Activated naive CD4-positive, alpha-beta T cell treated with anti-CD3 and anti-CD28 coated beads, Interleukin-2, amount 50 U/mL, for 72 hours (primary cell): ENCODE data around the gene SNRPE. TPM values are rescaled to one million over a fixed set of nuclear protein-coding genes. Genes with fewer than 3 reads are reported as not detected.

Experiments used
- ATAC-seq, 2 donors: fragments of 150-1000 bp; cut with Tn5 transposase; 2 replicates each; pipeline ENCODE4 v1.10.0; 2021; ENCODE audit warnings: mild to moderate bottlenecking in 2 of 2, moderate library complexity in 2 of 2
- DNase-seq, 2 donors: peaks; one replicate each; pipeline ENCODE4 v3.0.0; 2021 to 2022; ENCODE audit warnings: low spot score in 2 of 2
- H3K27ac Mint-ChIP-seq, 2 donors: one replicate each; pipeline ENCODE4 v1.8.0; 2022; ENCODE audit warnings: mild to moderate bottlenecking in 2 of 2, mixed read lengths in 2 of 2
- H3K36me3 Mint-ChIP-seq, 2 donors: one replicate each; pipeline ENCODE4 v1.8.0; 2022; ENCODE audit warnings: mixed read lengths in 2 of 2
- H3K9me3 Mint-ChIP-seq, 2 donors: one replicate each; pipeline ENCODE4 v1.8.0; 2022; ENCODE audit warnings: mixed read lengths in 2 of 2
- total RNA-seq, 2 donors: library from RNA; stranded (reverse); gene quantifications; one replicate each; pipeline ENCODE4 v1.2.3, GENCODE V29; 2022

Gene SNRPE
- total RNA-seq, 2 donors from 2014 or later, result 211 to 285 TPM

GRCh38 chr1:203911806-203912205 lies 50.4 kb downstream of the SNRPE start:
- ATAC-seq, result no peak
- no peak overlapping the region for H3K27ac Mint-ChIP-seq
- H3K9me3 Mint-ChIP-seq, result no peaks in the 10 kb centered on the region
- H3K36me3 Mint-ChIP-seq, result no peaks in the 10 kb centered on the region
- DNase-seq, result no peak

- DNase-seq (no peak), ATAC-seq (no peak)
- Mint-ChIP-seq H3K9me3 (no peaks in the 10 kb centered on the region), H3K27ac (no peak overlapping the region), H3K36me3 (no peaks in the 10 kb centered on the region)
Observed at GRCh38 chr1:203913073-203913521, 51.7 kb downstream of the SNRPE start.

GRCh38 chr1:203914292-203914691 lies 52.9 kb downstream of the SNRPE start:
- no peaks in the 10 kb centered on the region for H3K9me3 Mint-ChIP-seq
- H3K36me3 Mint-ChIP-seq, result no peaks in the 10 kb centered on the region
- ATAC-seq (no peak), DNase-seq (no peak)
- H3K27ac Mint-ChIP-seq, result no peak overlapping the region

GRCh38 chr1:203915811-203916210 lies 54.4 kb downstream of the SNRPE start:
- ATAC-seq, result no peak
- Mint-ChIP-seq H3K9me3 (no peaks in the 10 kb centered on the region), H3K27ac (peak overlapping the region in 1 of 2 donors; percentile 56), H3K36me3 (no peaks in the 10 kb centered on the region)
- DNase-seq, result no peak

DNA sequence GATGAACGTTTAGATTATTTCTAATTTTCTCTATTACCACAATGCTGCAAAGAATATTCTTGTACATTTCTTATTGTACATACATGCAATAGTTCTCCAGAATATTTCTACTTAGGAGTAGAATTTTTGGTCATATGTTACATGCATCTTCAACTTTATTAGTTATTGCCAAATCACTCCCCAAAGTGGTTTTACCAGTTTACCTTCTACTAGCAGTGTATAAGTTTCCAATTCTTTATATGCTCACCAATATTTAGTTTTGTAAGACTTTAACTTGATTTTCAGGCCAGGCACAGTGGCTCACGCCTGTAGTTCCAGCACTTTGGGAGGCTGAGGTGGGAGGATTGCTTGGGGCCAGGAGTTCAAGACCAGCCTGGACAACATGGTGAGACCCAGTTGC lies 55.4 kb downstream of the SNRPE start:
- no peak overlapping the region for H3K27ac Mint-ChIP-seq
- H3K36me3 Mint-ChIP-seq, result no peaks in the 10 kb centered on the region
- no peak for DNase-seq
- no peaks in the 10 kb centered on the region for H3K9me3 Mint-ChIP-seq
- no peak for ATAC-seq

Other genes starting within 250 kb of the SNRPE start
- 10 to 100 TPM; 12.2 to 56.1 TPM for gene ATP2B4, start 234.8 kb upstream of the SNRPE start, total RNA-seq
- 10 to 100 TPM; 12.3 to 20.4 TPM for gene LAX1, start 96.4 kb upstream of the SNRPE start, total RNA-seq
- gene ZBED6, start 66.0 kb upstream of the SNRPE start, total RNA-seq, result 10 to 100 TPM; 28.4 to 47.7 TPM
- 100 to 1,000 TPM in 1 of 2 donors, 10 to 100 TPM in 1; 95.4 to 161 TPM for gene ZC3H11A, start 66.0 kb upstream of the SNRPE start, total RNA-seq
- under 1 TPM in 1 of 2 donors, not detected in 1; 0.73 TPM for gene SOX13, start 211.5 kb downstream of the SNRPE start, total RNA-seq